Heart left ventricle (tissue), 13 donors: ENCODE results near the gene UBE2B.
"Not testable (repeated sequence)": the region's sequence is repeated elsewhere in the genome, so short reads cannot be mapped to it uniquely, and the experiment has no call there.

Experiments
- POLR2A ChIP-seq, 2 donors: fragments of 450-650 bp; IDR thresholded peaks; one replicate each; pipeline ENCODE4 v1.6.1; 2017; ENCODE audit warnings: antibody characterized with exemption in 2 of 2, mild to moderate bottlenecking in 2 of 2, moderate library complexity in 2 of 2
- TF ChIP-seq, protein P1 (sequence below), 12 donors: fragments of 200-600 bp; sonication (generic) in 4 of 12; IDR thresholded peaks; one replicate each; pipeline versions ENCODE4 v1.5.0 to v1.8.0; 2018 to 2022; ENCODE audit warnings: antibody characterized with exemption in 12 of 12, mild to moderate bottlenecking in 5 of 12
- donor health status: ischemic (EF 13 %, LVEDD 7.1; RV severe dilation, severe dysfunction).
- donor health status: DM: no; HTN: yes; CAD: no.
- donor health status: DM: no; HTN: no; CAD: no.
- donor health status: ischemic (EF 25% LVEDD 6.9; RV normal size, moderate dysfunction).
- donor health status: ischemic (EF 25% LVEDD 5.7; RV mildly dilated, moderate dysfunction).
- donor health status: ischemic (EF 35%, LVEDD 5.7; RV mildly dilated, moderate dysfunction).
- donor health status: nonischemic (EF 11% LVEDD 7.7; RV severe dilation, severe dysfunction).
- donor health status: DM: yes; HTN: yes; CAD: no.
- donor health status: PGD.
- donor health status: ischemic (EF 29% LVEDD 5.4; RV normal size, mild dysfunction).
- donor health status: nonischemic (EF 23%, LVEDD 6.1; RV moderate dilation, normal function).

DNA sequence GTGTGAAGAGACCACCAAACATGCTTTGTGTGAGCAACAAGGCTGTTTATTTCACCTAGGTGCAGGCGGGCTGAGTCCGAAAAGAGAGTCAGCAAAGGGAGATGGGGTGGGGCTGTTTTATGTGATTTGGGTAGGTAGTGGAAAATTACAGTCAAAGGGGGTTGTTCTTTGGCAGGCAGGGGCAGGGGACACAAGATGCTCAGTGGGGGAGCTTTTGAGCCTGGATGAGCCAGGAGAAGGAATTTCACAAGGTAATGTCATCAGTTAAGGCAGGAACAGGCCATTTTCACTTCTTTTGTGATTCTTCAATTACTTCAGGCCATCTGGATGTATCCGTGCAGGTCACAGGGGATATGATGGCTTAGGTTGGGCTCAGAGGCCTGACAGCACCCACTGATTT lies 25.9 kb upstream of the UBE2B start:
- TF ChIP-seq, protein P1, sequence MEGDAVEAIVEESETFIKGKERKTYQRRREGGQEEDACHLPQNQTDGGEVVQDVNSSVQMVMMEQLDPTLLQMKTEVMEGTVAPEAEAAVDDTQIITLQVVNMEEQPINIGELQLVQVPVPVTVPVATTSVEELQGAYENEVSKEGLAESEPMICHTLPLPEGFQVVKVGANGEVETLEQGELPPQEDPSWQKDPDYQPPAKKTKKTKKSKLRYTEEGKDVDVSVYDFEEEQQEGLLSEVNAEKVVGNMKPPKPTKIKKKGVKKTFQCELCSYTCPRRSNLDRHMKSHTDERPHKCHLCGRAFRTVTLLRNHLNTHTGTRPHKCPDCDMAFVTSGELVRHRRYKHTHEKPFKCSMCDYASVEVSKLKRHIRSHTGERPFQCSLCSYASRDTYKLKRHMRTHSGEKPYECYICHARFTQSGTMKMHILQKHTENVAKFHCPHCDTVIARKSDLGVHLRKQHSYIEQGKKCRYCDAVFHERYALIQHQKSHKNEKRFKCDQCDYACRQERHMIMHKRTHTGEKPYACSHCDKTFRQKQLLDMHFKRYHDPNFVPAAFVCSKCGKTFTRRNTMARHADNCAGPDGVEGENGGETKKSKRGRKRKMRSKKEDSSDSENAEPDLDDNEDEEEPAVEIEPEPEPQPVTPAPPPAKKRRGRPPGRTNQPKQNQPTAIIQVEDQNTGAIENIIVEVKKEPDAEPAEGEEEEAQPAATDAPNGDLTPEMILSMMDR (IDR thresholded peaks at IDR 0.05) = not testable (repeated sequence)
- TF ChIP-seq POLR2A (IDR thresholded peaks at IDR 0.05) = not testable (repeated sequence)
